Ascending aorta (tissue), 2 donors: ENCODE measurements around the gene KRT39. TPM values are rescaled to one million over a fixed set of nuclear protein-coding genes. Genes with fewer than 3 reads are reported as not detected.

Experiments
- DNase-seq, 2 donors: peaks; one replicate each; pipeline ENCODE4 v3.0.0-alpha.2; 2019; ENCODE audit warnings: low spot score in 2 of 2
- H3K27ac ChIP-seq, 2 donors: fragments of 200-600 bp; sonication (generic); one replicate each; pipeline ENCODE4 v1.5.1; 2016 to 2017; ENCODE audit warnings: mild to moderate bottlenecking in 1 of 2
- H3K27me3 ChIP-seq: fragments of 200-600 bp; sonication (generic); one replicate; pipeline ENCODE4 v1.5.1; 2017
- H3K36me3 ChIP-seq, 2 donors: fragments of 200-600 bp; sonication (generic); one replicate each; pipeline ENCODE4 v1.5.1; 2016
- H3K4me1 ChIP-seq, 2 donors: fragments of 200-600 bp; sonication (generic); one replicate each; pipeline ENCODE4 v1.5.1; 2016 to 2017; ENCODE audit warnings: mild to moderate bottlenecking in 1 of 2
- H3K4me3 ChIP-seq, 2 donors: fragments of 200-600 bp; sonication (generic); one replicate each; pipeline ENCODE4 v1.5.1; 2016 to 2017; ENCODE audit warnings: mild to moderate bottlenecking in 1 of 2
- H3K9me3 ChIP-seq, 2 donors: fragments of 200-600 bp; sonication (generic); one replicate each; pipeline ENCODE4 v1.5.1; 2016
- intact Hi-C: fragments of 100-400 bp; cut with DNase I; formaldehyde crosslinking; loops from one replicate; pipeline ENCODE4 v1.15.1; 2023
- total RNA-seq: library from RNA; depleted of rRNA; stranded (reverse); fragments of >200 nt; gene quantifications from one replicate; pipeline ENCODE4 v1.1.0, GENCODE V29; 2016
- TF ChIP-seq, protein P1 (sequence below), 3 experiments: fragments of 200-600 bp in 2 of 3; fragments of 450-650 bp in 1 of 3; sonication (generic) in 2 of 3; IDR thresholded peaks; one replicate each; pipeline ENCODE4 v1.5.1; 2016 to 2019; ENCODE audit warnings: antibody characterized with exemption in 3 of 3, mild to moderate bottlenecking in 1 of 3, moderate library complexity in 1 of 3

KRT39 gene
- not detected for total RNA-seq

DNA sequence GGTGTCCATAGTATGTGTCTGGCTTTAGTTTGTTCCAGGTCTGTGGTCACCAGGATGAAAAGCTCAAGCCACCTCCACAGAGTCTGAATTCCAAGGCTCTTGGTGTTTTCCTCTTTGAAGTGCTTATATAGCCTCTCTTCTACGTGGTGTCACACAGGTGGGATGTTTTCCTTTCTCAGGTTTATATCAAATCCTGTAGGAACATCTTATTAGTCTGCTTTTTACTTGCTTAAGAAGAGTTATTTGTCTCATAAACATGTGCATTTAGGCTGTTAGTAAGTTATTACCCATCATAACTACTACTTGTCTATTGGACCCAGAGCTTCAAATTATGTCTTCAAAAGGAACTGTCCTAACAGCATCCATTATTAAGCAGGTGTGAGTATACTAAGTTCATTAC is at the start of gene KRT39:
KRT39 (minus strand) TSS at position 101 of the 400 bp plus-strand sequence; CDS start at position 9, 92 bp downstream.
- Histone ChIP-seq H3K27ac (no peak within 1 kb of the TSS), H3K4me3 (no peak within 1 kb of the TSS), H3K9me3 (no peaks in the 10 kb centered on the region), H3K36me3 (no peaks in the 10 kb centered on the region), H3K4me1 (no peaks in the 10 kb centered on the region), H3K27me3 (no peaks in the 10 kb centered on the region)
- TF ChIP-seq, protein P1, sequence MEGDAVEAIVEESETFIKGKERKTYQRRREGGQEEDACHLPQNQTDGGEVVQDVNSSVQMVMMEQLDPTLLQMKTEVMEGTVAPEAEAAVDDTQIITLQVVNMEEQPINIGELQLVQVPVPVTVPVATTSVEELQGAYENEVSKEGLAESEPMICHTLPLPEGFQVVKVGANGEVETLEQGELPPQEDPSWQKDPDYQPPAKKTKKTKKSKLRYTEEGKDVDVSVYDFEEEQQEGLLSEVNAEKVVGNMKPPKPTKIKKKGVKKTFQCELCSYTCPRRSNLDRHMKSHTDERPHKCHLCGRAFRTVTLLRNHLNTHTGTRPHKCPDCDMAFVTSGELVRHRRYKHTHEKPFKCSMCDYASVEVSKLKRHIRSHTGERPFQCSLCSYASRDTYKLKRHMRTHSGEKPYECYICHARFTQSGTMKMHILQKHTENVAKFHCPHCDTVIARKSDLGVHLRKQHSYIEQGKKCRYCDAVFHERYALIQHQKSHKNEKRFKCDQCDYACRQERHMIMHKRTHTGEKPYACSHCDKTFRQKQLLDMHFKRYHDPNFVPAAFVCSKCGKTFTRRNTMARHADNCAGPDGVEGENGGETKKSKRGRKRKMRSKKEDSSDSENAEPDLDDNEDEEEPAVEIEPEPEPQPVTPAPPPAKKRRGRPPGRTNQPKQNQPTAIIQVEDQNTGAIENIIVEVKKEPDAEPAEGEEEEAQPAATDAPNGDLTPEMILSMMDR (IDR thresholded peaks at IDR 0.05) = no peak
- intact Hi-C loops = no loop called here
- DNase-seq = no peak

DNA sequence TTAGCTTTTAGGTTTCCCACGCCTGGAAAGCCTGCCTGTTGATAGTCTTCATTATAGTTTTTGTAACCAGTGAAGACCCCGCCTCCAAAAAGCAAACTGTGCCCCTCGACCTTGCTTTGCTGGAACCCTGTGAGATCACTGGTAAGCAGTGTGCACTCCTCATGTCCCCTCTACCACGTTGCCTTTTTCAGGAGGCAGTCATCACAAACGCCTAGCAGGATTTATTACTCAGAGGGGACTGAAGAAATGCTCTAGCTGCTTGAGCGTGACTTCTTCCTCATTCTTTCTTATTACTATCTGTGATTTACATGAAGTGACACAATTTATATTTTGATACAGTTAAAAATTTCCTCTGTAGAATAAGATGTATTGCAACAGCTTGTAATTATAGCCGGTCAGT is 48.7 kb upstream of the KRT39 start:
- Histone ChIP-seq H3K27me3 (no peaks in the 10 kb centered on the region), H3K9me3 (no peaks in the 10 kb centered on the region), H3K4me1 (no peaks in the 10 kb centered on the region), H3K4me3 (no peak overlapping the region), H3K27ac (no peak overlapping the region), H3K36me3 (no peaks in the 10 kb centered on the region)
- TF ChIP-seq, protein P1 (IDR thresholded peaks at IDR 0.05) = no peak
- no peak for DNase-seq
- intact Hi-C loops = no loop called here

DNA sequence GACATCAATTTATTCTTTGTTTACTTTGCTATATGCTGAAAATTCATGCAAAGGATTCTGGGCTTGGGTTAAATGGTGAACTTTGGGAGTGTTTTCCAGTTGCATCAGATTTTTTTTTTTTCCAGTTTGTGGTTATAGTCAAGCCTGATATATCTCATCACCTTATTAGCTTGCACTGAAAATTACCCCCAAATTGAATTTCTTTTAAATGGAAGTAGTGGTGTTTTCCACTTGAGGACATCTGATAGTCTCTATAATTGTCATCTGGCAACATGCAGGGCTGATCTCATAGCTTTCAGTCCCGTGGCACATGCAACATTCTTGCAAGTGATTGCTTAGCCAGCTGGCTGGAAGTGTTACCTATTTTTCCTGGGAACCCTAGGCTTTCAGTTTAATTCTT is 46.9 kb upstream of the KRT39 start:
- Histone ChIP-seq H3K27ac (no peak overlapping the region), H3K36me3 (no peaks in the 10 kb centered on the region), H3K4me3 (no peak overlapping the region), H3K27me3 (no peaks in the 10 kb centered on the region), H3K4me1 (no peaks in the 10 kb centered on the region), H3K9me3 (no peaks in the 10 kb centered on the region)
- TF ChIP-seq, protein P1 (IDR thresholded peaks at IDR 0.05) = no peak
- DNase-seq = no peak
- intact Hi-C loops = no loop called here

DNA sequence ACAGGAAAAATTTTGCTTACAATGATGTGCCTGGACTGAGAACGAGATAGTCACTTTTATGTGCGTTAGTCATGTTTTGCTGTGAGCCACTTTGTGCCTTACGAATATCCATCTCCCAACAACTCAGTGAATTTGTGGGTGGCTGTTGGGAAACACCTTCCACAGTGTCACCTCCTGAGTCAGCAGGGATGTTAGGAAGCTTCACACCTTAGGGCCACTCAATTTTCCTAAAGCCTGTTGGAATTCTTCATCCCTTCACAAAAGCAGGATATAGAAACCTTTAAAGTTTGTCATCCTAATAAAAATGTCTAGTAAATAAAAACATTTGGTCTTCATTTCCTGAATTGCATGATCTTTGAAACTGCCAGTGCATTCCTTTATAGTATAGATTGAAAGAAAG is 46.4 kb upstream of the KRT39 start:
- no peaks in the 10 kb centered on the region for H3K9me3 ChIP-seq
- intact Hi-C loops = no loop called here
- H3K27ac ChIP-seq = no peak overlapping the region
- no peak overlapping the region for H3K4me3 ChIP-seq
- no peaks in the 10 kb centered on the region for H3K36me3 ChIP-seq
- H3K4me1 ChIP-seq = no peaks in the 10 kb centered on the region
- no peaks in the 10 kb centered on the region for H3K27me3 ChIP-seq
- DNase-seq = no peak
- TF ChIP-seq, protein P1 (IDR thresholded peaks at IDR 0.05) = no peak

DNA sequence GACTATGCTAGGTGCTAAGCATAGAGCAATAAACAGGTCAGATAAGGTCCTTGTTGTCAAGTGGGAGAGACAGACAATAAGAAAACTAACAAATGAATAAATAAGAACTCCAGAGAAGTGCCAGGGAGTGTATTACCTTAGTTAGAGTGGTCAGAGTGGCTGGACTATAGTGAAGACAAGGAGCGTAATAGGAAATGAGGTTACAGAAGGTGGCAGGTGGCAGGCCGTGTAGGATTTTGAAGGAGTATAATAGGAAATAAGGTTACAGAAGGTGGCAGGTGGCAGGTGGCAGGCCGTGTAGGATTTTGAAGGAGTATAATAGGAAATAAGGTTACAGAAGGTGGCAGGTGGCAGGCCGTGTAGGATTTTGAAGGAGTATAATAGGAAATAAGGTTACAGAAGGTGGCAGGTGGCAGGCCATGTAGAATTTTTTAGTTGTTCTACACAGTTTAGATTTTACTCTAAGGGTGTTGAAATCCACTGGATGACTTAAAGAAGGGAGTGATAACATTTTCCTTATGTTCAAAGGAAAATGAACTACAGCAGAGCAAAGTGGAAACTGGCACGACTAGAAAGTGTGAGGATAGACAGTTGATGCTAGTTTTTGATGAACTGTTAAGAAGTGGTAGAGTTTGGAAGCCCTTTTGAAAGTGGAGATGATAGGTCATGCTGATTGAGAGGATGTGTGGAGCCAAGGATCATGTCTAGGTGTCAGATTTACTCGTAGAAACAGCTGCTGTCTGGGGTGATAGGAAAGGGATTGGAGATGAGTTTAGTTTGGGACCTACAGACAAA is 45.8 kb upstream of the KRT39 start:
- Histone ChIP-seq H3K27ac (no peak overlapping the region), H3K4me1 (no peaks in the 10 kb centered on the region), H3K27me3 (no peaks in the 10 kb centered on the region), H3K4me3 (no peak overlapping the region), H3K36me3 (no peaks in the 10 kb centered on the region), H3K9me3 (no peaks in the 10 kb centered on the region)
- DNase-seq = no peak
- intact Hi-C loops = no loop called here
- TF ChIP-seq, protein P1 (IDR thresholded peaks at IDR 0.05) = no peak
